Activated naive CD4-positive, alpha-beta T cell treated with Interleukin-2 at 50 U/mL for 16 hours (primary cell): ENCODE results near the gene NAA60.
"Not testable (repeated sequence)": the region's sequence is repeated elsewhere in the genome, so short reads cannot be mapped to it uniquely, and the experiment has no call there.

Source experiments
- DNase-seq: peaks from one replicate; pipeline ENCODE4 v3.0.0-alpha.2; 2020

NAA60 gene

DNA sequence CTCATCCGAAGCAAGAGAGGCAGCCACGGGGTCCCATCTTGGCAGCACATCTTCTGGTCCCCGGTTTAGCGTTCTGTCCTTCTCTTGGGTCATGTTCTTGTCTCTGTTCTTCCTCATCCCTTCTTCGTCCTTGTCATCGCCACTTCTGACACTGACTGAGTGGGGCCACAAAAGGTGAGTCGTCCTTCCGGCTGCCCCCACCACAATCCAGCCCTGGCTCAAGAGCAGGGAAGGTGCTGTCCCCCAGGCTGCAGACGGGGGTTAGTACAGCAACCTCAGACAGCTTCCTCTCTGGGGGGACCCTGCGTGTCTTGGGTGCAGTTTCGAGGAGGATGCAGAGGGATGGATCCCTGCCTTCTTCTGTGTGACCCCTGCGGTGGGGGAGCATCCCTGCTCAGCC, 21.8 kb downstream of the NAA60 start:
- no peak for DNase-seq

- no peak for DNase-seq
Measured at GRCh38 chr16:3465911-3466584, 22.6 kb downstream of the NAA60 start.

DNA sequence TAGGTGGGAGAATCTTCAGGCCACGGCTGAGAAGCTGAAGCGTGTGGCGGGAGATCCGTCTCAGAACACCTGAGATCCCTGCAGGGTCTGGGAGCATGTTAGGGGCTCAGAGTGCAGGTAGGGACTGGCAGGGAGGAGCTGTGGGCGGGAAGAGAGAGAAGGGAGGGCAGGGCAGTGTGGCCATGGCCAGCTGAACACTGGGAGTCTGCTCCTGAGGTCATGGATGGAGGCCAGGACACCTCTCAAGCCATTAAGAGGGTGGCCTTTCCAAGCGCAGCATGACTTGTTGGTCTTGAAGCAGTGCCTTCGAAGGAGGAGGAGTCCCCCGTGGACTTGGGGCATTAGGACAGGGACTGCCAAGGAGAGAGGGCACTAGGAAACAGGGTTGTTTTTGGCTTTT, 23.7 kb downstream of the NAA60 start:
- DNase-seq, result no peak

DNA sequence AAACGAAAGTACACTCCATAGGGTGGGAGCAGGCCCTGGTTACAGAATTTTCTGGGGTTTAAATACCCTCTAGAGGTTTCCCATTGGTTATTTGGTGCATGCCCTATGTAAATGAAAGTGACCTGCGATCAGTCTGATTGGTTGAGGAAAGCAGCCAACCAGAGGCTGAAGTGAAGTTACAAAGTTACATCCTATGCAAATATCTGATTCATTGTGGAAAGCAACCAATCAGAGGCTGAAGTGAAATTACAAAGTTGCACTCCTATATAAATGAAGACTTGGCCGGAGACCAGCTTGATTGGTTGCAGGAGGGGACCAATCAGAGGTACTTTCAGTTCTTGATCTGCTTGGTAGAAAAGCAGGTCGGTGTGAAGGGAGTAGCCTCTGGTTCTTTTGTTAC, 24.4 kb downstream of the NAA60 start:
- DNase-seq, result no peak

- no peak for DNase-seq
Measured at GRCh38 chr16:3468501-3468900, 25.0 kb downstream of the NAA60 start.

- DNase-seq, result no peak
Measured at GRCh38 chr16:3469736-3470135, 26.3 kb downstream of the NAA60 start.

DNA sequence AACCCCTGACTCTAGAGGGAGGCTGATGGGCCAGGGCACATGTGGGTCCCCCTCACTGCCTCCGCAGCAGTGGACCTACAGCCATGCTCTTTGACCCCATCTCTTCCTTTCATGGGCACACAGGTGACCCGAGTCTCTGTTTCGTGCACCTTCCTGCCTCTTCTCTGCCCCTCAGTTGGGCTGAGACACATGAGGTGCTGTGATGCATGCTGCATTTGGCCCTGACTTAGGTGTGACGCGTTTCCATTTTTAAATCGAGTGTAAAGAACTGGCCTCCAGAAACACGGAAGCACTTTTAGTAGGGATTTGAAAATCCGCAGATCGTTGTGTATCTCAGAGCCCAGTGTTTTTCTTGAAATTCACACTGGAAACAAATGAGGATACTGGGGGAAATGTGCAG, 27.2 kb downstream of the NAA60 start:
- DNase-seq, result no peak

DNA sequence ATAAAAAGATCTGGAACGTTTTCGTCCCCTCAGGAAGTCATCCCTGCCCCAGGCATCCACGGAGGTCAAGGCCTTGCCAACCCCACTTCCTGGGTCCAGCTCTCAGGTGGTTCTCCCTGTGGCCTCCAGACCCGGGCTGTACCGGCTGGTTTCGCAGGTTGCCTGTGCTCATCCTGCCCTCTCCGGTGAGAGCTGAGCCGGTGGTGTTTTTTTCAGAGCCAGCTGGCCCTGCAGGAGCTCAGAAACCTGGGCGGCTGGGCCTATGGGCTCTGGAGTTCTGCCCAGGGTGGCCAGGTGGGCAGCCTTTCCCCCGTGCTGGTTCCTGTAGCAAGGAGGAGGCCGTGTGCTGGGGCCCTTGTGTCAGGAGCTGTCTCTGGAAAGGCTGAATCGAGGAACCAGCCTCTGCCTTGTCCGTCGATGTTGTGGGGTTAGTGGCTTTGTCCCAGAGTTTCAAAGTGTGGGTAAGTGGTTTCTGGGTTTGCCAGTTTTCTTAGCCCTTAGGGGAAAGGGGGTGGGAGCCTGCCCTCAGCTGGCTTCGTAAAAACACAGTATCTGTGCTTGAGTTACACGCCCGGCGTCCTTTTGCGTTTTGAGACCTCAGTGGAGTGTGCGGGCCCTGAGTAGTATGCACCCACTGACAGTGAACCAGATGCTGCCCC, 28.2 kb downstream of the NAA60 start:
- no peak for DNase-seq

DNA sequence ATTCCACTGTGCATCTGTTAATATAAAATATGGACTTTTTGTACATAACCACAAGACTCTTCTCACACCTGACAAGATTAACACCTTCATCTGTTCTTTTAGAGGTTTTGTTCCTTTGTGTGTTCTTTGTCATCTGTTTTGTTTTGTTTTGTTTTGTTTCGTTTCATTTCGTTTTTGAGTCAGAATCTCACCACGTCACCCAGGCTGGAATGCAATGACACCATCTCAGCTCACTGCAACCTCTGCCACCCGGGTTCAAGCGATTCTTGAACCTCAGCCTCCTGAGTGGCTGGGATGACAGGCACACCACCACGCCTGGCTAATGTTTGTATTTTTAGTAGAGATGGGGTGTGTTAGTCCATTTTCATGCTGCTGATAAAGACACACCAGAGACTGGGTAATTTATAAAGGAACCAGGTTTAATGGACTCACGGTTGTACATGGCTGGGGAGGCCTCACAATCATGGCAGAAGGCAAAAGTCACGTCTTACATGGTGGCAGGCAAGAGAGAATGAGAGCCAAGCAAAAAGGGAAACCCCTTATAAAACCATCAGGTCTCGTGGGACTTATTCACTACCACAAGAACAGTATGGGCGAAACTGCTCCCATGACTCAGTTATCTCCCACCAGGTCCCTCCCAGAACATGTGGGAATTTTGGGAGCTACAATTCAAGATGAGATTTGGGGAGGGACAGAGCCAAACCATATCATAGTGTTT, 29.6 kb downstream of the NAA60 start:
- DNase-seq, result no peak

- not testable (repeated sequence) for DNase-seq
Measured at GRCh38 chr16:3473596-3473943, 30.1 kb downstream of the NAA60 start.

- DNase-seq, result no peak
Measured at GRCh38 chr16:3474136-3474779, 30.8 kb downstream of the NAA60 start.

- not testable (repeated sequence) for DNase-seq
Measured at GRCh38 chr16:3474870-3475269, 31.4 kb downstream of the NAA60 start.

GRCh38 chr16:3475604-3476375, 32.3 kb downstream of the NAA60 start:
- DNase-seq, result no peak

- no peak for DNase-seq
Measured at GRCh38 chr16:3476409-3476808, 32.9 kb downstream of the NAA60 start.

DNA sequence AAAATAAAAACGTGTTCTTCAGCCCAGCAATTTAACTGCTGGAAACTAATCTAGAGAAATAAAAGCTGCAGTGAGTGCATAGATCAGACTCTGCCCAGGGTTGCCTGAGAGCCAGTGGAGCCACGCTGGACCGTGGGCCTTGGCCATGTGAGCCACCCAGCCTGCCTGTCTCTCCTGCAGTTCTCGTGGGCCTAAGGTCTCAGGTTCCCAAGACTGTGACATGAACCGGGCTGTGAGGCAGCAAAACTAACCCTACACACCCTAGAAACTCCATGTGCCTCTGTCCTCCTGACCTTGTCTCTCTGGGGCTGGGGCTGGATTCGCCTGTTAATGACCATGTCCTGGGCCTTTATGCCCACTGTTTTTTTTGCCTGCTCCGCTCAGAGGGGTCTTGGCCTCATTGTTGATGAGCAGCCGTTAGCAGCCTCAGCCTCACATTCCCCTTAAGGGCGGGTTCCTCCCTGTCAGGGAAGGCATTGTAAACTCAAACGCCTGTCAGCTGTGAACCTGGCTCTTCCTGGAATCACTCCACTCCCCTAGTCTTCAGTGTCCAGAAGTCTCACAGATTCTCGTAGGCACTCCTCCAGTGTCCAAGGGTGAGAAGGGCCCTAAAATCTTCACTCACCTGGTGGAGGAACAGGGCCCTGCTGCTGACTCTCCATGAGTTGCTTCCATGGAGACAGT, 34.9 kb downstream of the NAA60 start:
- no peak for DNase-seq

DNA sequence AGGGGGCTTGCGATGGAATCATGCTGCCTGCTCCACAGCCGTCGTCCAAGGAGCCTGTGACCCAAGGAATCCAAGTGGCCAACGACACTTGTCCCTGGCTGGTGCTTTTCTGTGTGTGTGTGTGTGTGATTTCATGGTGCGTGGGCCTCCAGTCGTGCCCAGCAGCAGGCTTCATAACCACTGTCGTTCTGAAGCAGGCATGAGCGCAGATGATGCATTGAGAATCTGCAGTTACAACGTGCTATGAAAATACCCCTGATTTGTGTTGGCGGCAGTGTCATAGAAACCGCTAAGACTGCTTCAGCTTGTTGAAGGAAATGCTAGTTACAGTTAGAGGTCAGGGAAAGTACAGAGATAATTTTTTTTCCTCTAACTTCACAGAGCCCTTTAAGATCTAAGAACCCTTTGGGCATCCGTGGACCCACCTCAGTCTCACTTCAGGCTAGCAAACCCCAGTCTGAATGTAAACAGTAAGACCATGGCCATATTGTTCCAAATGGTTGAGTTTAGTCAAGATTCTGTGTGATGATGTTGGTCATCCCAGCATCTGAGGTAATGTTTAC, 36.3 kb downstream of the NAA60 start:
- no peak for DNase-seq

- DNase-seq, result no peak
Measured at GRCh38 chr16:3480901-3481695, 37.6 kb downstream of the NAA60 start.

GRCh38 chr16:3481696-3482658, 38.5 kb downstream of the NAA60 start:
- no peak for DNase-seq

GRCh38 chr16:3482659-3483241, 39.3 kb downstream of the NAA60 start:
- DNase-seq, result no peak
